ENCODE results near the gene CRLF3.
A peak's percentile ranks its signal among the peaks of the same experiment; 100 is the strongest.
"Not testable (repeated sequence)": the region's sequence is repeated elsewhere in the genome, so short reads cannot be mapped to it uniquely, and the experiment has no call there.

The CRLF3 gene

GRCh38 chr17:30824356-30825145, at the start of gene CRLF3:
Gene CRLF3 (minus strand): TSS chr17:30824692. CDS start chr17:30824651, 41 bp downstream.
- DNase-seq, result peak; percentile 91

GRCh38 chr17:30869005-30869404, 44.5 kb upstream of the CRLF3 start:
- DNase-seq, result no peak

- DNase-seq, result no peak
Measured at GRCh38 chr17:30864636-30865035, 40.1 kb upstream of the CRLF3 start.

- no peak for DNase-seq
Measured at GRCh38 chr17:30858556-30859250, 34.2 kb upstream of the CRLF3 start.

- DNase-seq, result no peak
Measured at GRCh38 chr17:30854146-30854545, 29.7 kb upstream of the CRLF3 start.

GRCh38 chr17:30848021-30848420, 23.5 kb upstream of the CRLF3 start:
- DNase-seq, result no peak

- no peak for DNase-seq
Measured at GRCh38 chr17:30840771-30841170, 16.3 kb upstream of the CRLF3 start.

- DNase-seq, result no peak
Measured at GRCh38 chr17:30838202-30838807, 13.8 kb upstream of the CRLF3 start.

- DNase-seq, result no peak
Measured at GRCh38 chr17:30832438-30833124, 8.1 kb upstream of the CRLF3 start.

GRCh38 chr17:30831663-30832437, 7.4 kb upstream of the CRLF3 start, which contains the start of gene ATAD5:
Gene ATAD5 (plus strand): TSS chr17:30831966. CDS start chr17:30832348, 382 bp downstream.
- peak; percentile 91 for DNase-seq

GRCh38 chr17:30831257-30831656, 6.8 kb upstream of the CRLF3 start:
- no peak for DNase-seq

- no peak for DNase-seq
Measured at GRCh38 chr17:30829022-30829421, 4.5 kb upstream of the CRLF3 start.

- DNase-seq, result no peak
Measured at GRCh38 chr17:30827082-30827481, 2.6 kb upstream of the CRLF3 start.

GRCh38 chr17:30824002-30824355, 513 bp downstream of the CRLF3 start:
- DNase-seq, result peak; percentile 43

- DNase-seq, result no peak
Measured at GRCh38 chr17:30823421-30823820, 1.1 kb downstream of the CRLF3 start.

- DNase-seq, result peak; percentile 9
Measured at GRCh38 chr17:30822919-30823318, 1.6 kb downstream of the CRLF3 start.

- DNase-seq, result no peak
Measured at GRCh38 chr17:30821871-30822723, 2.4 kb downstream of the CRLF3 start.

GRCh38 chr17:30819971-30820705, 4.4 kb downstream of the CRLF3 start:
- DNase-seq, result no peak

- no peak for DNase-seq
Measured at GRCh38 chr17:30816165-30816564, 8.3 kb downstream of the CRLF3 start.

- DNase-seq, result not testable (repeated sequence)
Measured at GRCh38 chr17:30814860-30815259, 9.6 kb downstream of the CRLF3 start.

- not testable (repeated sequence) for DNase-seq
Measured at GRCh38 chr17:30814236-30814635, 10.3 kb downstream of the CRLF3 start.

All from activated naive CD4-positive, alpha-beta T cell treated with Interleukin-2 at 50 U/mL for 16 hours (primary cell).